Measurements from ENCODE around the gene SHFL.

The SHFL gene

DNA sequence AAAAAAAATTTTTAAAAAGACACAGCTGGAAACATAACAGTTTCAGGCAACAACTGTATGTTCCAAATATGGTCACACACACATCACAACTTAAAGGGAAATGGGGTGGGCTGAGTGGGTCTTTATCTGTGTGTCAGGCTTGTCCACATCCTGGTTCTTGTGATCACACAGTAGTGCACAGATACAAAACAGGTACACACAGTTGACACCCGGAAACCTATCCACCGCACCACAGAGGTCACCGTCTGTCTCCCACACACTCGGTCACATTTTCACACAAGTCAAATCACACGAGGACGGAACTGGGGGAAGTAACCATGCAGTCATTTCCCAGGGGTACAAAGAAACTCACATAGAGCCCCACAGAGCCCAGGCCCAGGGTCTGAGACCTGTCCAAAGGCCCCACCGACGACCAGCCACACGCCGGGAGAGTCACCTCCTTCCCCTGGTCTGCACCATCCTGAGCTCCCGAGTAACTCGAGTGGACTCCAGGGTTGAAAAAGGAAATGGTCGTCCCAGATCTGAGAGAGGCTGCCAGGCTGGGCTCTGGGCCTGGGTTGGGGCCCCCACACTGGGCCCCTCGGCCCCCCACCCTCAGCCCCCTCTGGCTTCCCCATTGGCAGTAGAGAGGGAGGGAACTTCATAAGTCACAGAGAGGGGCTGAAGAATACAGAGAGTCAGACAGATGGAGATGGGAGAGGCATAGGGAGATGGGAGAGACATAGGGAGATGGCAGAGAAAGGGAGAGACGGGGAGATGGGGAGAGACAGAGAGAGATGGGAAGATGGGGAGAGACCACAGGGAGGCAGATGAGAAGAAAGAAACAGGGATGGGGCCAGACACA is 18.8 kb downstream of the SHFL start:
- TF ChIP-seq, protein P1, sequence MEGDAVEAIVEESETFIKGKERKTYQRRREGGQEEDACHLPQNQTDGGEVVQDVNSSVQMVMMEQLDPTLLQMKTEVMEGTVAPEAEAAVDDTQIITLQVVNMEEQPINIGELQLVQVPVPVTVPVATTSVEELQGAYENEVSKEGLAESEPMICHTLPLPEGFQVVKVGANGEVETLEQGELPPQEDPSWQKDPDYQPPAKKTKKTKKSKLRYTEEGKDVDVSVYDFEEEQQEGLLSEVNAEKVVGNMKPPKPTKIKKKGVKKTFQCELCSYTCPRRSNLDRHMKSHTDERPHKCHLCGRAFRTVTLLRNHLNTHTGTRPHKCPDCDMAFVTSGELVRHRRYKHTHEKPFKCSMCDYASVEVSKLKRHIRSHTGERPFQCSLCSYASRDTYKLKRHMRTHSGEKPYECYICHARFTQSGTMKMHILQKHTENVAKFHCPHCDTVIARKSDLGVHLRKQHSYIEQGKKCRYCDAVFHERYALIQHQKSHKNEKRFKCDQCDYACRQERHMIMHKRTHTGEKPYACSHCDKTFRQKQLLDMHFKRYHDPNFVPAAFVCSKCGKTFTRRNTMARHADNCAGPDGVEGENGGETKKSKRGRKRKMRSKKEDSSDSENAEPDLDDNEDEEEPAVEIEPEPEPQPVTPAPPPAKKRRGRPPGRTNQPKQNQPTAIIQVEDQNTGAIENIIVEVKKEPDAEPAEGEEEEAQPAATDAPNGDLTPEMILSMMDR (IDR thresholded peaks at IDR 0.05; ENCODE audit: low read depth, low read length, poor library complexity, severe bottlenecking), result no peak
- no peak for TF ChIP-seq EZH2phosphoT487 (IDR thresholded peaks at IDR 0.05; ENCODE audit: borderline replicate concordance, low read length)
- no peaks in the 10 kb centered on the region for H3K9me2 ChIP-seq (replicated peaks; ENCODE audit: control insufficient read depth, low read length)
- H3K4me1 ChIP-seq (ENCODE audit: control insufficient read depth, low read length), result peaks cover 80% of the 10 kb centered on the region
- peaks cover 33% of the 10 kb centered on the region for H3K36me3 ChIP-seq (ENCODE audit: control insufficient read depth, low read length)
- H3K27me3 ChIP-seq (ENCODE audit: control insufficient read depth, low read length), result no peaks in the 10 kb centered on the region
- peaks cover 45% of the 10 kb centered on the region for H3K79me2 ChIP-seq (ENCODE audit: control insufficient read depth, low read length)
- H4K20me1 ChIP-seq (ENCODE audit: control insufficient read depth, insufficient read depth, low read depth, low read length), result no peaks in the 10 kb centered on the region
- peak overlapping the region; percentile 77 for H3K4me2 ChIP-seq (ENCODE audit: low read length)
- no peaks in the 10 kb centered on the region for H3K9me3 ChIP-seq (ENCODE audit: control insufficient read depth, insufficient read depth, low read length)
- H3F3A ChIP-seq (ENCODE audit: control insufficient read depth, insufficient read depth), result peaks cover 67% of the 10 kb centered on the region
- H3K4me3 ChIP-seq (ENCODE audit: low read length), result peak overlapping the region; percentile 86
- H3K27ac ChIP-seq (ENCODE audit: low read depth, low read length), result peak overlapping the region; percentile 96

DNA sequence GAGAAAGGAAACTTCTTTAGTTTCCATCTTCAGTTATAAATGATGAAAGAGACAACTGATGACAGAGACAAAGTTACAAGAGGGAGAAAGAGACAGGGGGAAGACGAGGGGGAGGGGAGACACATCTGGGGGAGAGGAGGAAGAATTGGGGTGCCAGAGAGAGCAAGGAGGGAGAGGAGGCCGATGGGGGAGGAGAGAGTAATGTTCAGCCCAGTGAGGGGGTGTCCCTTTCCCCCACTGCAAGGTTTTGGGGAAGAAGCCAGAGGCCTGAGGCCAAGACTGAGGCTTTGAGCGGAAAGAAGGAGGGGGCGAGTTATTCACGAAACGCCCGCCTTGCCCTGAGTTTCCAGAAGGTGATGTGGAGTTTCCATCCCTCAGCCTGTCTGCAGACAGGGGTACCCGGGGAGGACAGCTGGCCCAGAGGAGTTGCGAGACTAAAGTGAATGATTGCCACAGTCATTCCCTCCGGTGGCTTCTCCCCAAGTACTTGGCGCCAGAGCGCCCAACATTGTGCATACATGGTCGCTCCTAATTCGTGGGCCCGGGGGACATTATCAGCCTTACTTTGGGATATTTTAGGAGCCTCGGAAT is 19.5 kb downstream of the SHFL start:
- Histone ChIP-seq H4K20me1 (ENCODE audit: control insufficient read depth, insufficient read depth, low read depth, low read length) (no peaks in the 10 kb centered on the region), H3F3A (ENCODE audit: control insufficient read depth, insufficient read depth) (peaks cover 62% of the 10 kb centered on the region), H3K4me3 (ENCODE audit: low read length) (peak overlapping the region; percentile 86), H3K9me3 (ENCODE audit: control insufficient read depth, insufficient read depth, low read length) (no peaks in the 10 kb centered on the region), H3K36me3 (ENCODE audit: control insufficient read depth, low read length) (peaks cover 40% of the 10 kb centered on the region), H3K4me1 (ENCODE audit: control insufficient read depth, low read length) (peaks cover 80% of the 10 kb centered on the region), H3K27ac (ENCODE audit: low read depth, low read length) (peak overlapping the region; percentile 96), H3K79me2 (ENCODE audit: control insufficient read depth, low read length) (peaks cover 45% of the 10 kb centered on the region), H3K27me3 (ENCODE audit: control insufficient read depth, low read length) (no peaks in the 10 kb centered on the region), H3K4me2 (ENCODE audit: low read length) (peak overlapping the region; percentile 77), H3K9me2 (replicated peaks; ENCODE audit: control insufficient read depth, low read length) (no peaks in the 10 kb centered on the region)
- TF ChIP-seq, protein P1 (IDR thresholded peaks at IDR 0.05; ENCODE audit: low read depth, low read length, poor library complexity, severe bottlenecking), result no peak
- no peak for TF ChIP-seq EZH2phosphoT487 (IDR thresholded peaks at IDR 0.05; ENCODE audit: borderline replicate concordance, low read length)

DNA sequence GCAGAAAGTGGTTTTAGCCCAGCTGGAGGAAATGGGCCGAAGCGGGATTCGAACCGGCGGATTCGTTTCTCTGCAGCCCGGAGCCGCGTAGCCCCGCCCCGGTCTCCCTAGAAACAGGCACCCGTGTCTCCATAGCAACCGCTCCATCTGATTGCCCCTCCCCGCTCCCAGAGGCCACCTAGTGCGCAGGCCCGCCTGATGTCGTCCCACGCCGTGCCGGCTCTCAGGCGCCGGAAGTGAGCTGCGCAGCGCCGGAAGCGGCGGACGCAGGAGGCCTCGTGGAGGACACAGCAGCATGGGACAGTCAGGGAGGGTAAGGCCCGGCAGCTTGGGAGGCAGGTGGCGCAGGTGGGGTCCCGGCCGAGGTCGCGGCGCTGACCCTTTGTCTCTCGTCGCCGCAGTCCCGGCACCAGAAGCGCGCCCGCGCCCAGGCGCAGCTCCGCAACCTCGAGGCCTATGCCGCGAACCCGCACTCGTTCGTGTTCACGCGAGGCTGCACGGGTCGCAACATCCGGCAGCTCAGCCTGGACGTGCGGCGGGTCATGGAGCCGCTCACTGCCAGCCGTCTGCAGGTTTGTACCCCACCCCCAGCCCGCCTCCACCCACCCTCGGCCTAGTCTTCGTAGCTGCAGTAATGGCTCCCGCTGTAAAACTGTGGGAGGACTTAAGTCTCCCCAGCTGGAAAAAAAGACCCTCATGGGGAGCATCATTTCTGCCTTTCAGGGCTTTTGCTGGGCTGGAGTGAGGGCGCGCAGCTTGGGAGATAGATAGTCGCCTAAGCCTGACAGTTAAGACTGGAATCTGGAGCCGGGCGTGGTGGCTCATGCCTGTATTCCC is 20.2 kb downstream of the SHFL start, which contains the start of gene PPAN:
Gene PPAN (plus strand): TSS at position 263 of the 837 bp plus-strand sequence. CDS start 33 bp downstream, at position 296.
- Histone ChIP-seq H3K9me3 (ENCODE audit: control insufficient read depth, insufficient read depth, low read length) (no peaks in the 10 kb centered on the region), H3K36me3 (ENCODE audit: control insufficient read depth, low read length) (peaks cover 48% of the 10 kb centered on the region), H3K9me2 (replicated peaks; ENCODE audit: control insufficient read depth, low read length) (no peaks in the 10 kb centered on the region), H3F3A (ENCODE audit: control insufficient read depth, insufficient read depth) (peaks cover 62% of the 10 kb centered on the region), H3K27ac (ENCODE audit: low read depth, low read length) (peak within 1 kb of the TSS; percentile 96), H3K4me3 (ENCODE audit: low read length) (peak within 1 kb of the TSS; percentile 86), H4K20me1 (ENCODE audit: control insufficient read depth, insufficient read depth, low read depth, low read length) (no peaks in the 10 kb centered on the region), H3K79me2 (ENCODE audit: control insufficient read depth, low read length) (peaks cover 45% of the 10 kb centered on the region), H3K4me1 (ENCODE audit: control insufficient read depth, low read length) (peaks cover 80% of the 10 kb centered on the region), H3K4me2 (ENCODE audit: low read length) (peak within 1 kb of the TSS; percentile 77), H3K27me3 (ENCODE audit: control insufficient read depth, low read length) (no peaks in the 10 kb centered on the region)
- no peak for TF ChIP-seq EZH2phosphoT487 (IDR thresholded peaks at IDR 0.05; ENCODE audit: borderline replicate concordance, low read length)
- TF ChIP-seq, protein P1 (IDR thresholded peaks at IDR 0.05; ENCODE audit: low read depth, low read length, poor library complexity, severe bottlenecking), result no peak

Measured in DOHH2 (cell line).